ENCODE data around the gene PHLDA3.
"Not testable (repeated sequence)": the region's sequence is repeated elsewhere in the genome, so short reads cannot be mapped to it uniquely, and the experiment has no call there.

PHLDA3 gene

DNA sequence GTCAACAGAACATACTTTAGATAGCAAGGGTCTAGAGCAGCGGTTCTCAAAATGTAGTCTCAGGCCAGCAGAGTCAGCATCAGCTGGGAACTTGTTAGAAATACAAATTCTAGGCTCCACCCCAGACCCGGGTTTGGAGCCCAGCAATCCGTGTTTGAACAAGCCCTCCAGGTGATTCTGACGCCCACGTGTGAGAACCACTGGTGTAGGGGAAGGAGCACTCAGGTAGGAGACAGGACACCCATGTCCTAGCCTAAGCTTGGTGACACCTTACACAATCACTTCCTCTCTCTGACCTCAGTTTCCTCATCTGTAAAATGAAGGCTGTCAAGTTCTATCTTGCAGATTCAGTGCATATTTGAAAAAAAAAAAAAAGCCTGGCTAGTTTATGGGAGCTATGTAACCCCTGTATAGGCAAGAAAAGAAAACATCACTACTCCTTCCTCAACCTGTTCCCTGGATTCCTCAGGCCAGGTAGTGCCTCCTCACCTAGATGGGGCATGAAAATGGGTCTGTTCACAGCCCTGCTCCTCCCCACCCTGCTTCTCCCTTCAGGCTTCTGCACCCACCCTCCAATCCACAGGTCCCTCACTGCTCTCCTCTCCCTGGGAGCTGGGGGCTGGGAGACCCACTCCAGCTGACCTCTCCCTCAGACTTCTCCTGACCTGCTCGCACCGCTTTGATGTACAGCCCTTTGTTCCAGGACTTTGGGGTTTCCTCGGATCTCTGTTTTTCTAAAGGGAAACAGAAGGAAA is 7.1 kb upstream of the PHLDA3 start:
- Histone ChIP-seq H3K23ac (ENCODE audit: low read length in 2 of 2) (no peak overlapping the region), H3K27me3 (ENCODE audit: control insufficient read depth in 1 of 2, insufficient read depth in 1 of 2, low read length in 2 of 2) (no peaks in the 10 kb centered on the region), H4K91ac (ENCODE audit: low read length) (no peak overlapping the region), H3K9ac (ENCODE audit: low read length) (no peak overlapping the region), H3K14ac (ENCODE audit: low read length in 2 of 2) (no peak overlapping the region), H3K36me3 (ENCODE audit: control insufficient read depth in 1 of 2, insufficient read depth in 2 of 2, low read depth in 1 of 2, low read length in 2 of 2) (no peaks in the 10 kb centered on the region), H2BK15ac (ENCODE audit: low read depth, poor library complexity, severe bottlenecking) (no peak overlapping the region), H3K27ac (ENCODE audit: low read length, poor library complexity, severe bottlenecking) (no peak overlapping the region), H3K4ac (ENCODE audit: low read depth in 1 of 2, low read length in 2 of 2) (no peak overlapping the region), H2BK5ac (ENCODE audit: low read depth, low read length, poor library complexity, severe bottlenecking) (no peak overlapping the region), H3K79me1 (replicated peaks; ENCODE audit: low read length, poor library complexity, severe bottlenecking) (no peaks in the 10 kb centered on the region), H3K4me3 (ENCODE audit: insufficient read depth in 1 of 2, low read depth in 1 of 2, low read length in 2 of 2) (no peak overlapping the region), H4K8ac (ENCODE audit: low read length) (no peak overlapping the region), H3K9me3 (ENCODE audit: control insufficient read depth, low read length) (no peaks in the 10 kb centered on the region), H3K4me1 (ENCODE audit: control insufficient read depth, insufficient read depth, low read depth, low read length) (peaks cover 16% of the 10 kb centered on the region), H2BK120ac (ENCODE audit: low read depth, low read length) (no peak overlapping the region), H2AFZ (ENCODE audit: low read depth, low read length) (no peak overlapping the region), H2BK12ac (ENCODE audit: low read length in 2 of 2) (no peak overlapping the region), H3K18ac (ENCODE audit: low read depth in 1 of 2, low read length in 2 of 2) (no peak overlapping the region), H3K4me2 (ENCODE audit: low read length, poor library complexity, severe bottlenecking) (no peak overlapping the region), H2AK5ac (ENCODE audit: low read length, severe bottlenecking) (peak overlapping the region; percentile 70)
- 78% methylated on average over 8 of the region's 8 CpGs for WGBS
- no peak for DNase-seq

DNA sequence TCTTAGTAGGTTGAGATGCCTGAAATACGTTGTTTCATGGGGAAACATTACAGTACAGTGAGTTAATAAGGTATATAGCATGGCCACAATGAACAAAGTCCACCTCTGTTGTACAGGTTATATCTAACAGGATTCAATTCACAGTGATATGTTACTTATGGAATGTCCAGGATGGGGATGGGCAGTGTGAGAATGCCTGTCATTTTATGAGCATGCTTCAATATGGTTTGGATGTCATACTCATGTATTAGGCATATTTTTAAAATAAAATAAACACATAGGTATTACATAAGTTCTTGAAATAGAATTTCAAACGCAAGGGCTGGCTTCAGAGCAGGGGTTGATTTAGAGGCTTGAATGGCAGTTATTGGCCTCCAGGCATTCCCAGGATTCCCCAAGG is 6.1 kb upstream of the PHLDA3 start:
- H2BK12ac ChIP-seq (ENCODE audit: low read length in 2 of 2): no peak overlapping the region
- H2AFZ ChIP-seq (ENCODE audit: low read depth, low read length): no peak overlapping the region
- H2BK5ac ChIP-seq (ENCODE audit: low read depth, low read length, poor library complexity, severe bottlenecking): no peak overlapping the region
- H3K36me3 ChIP-seq (ENCODE audit: control insufficient read depth in 1 of 2, insufficient read depth in 2 of 2, low read depth in 1 of 2, low read length in 2 of 2): no peaks in the 10 kb centered on the region
- no peak overlapping the region for H3K9ac ChIP-seq (ENCODE audit: low read length)
- H3K4me1 ChIP-seq (ENCODE audit: control insufficient read depth, insufficient read depth, low read depth, low read length): peaks cover 10% of the 10 kb centered on the region
- H4K8ac ChIP-seq (ENCODE audit: low read length): no peak overlapping the region
- no peak overlapping the region for H3K4me2 ChIP-seq (ENCODE audit: low read length, poor library complexity, severe bottlenecking)
- no peak overlapping the region for H3K27ac ChIP-seq (ENCODE audit: low read length, poor library complexity, severe bottlenecking)
- no peaks in the 10 kb centered on the region for H3K79me1 ChIP-seq (replicated peaks; ENCODE audit: low read length, poor library complexity, severe bottlenecking)
- no peak overlapping the region for H3K4me3 ChIP-seq (ENCODE audit: insufficient read depth in 1 of 2, low read depth in 1 of 2, low read length in 2 of 2)
- no peaks in the 10 kb centered on the region for H3K9me3 ChIP-seq (ENCODE audit: control insufficient read depth, low read length)
- H4K91ac ChIP-seq (ENCODE audit: low read length): no peak overlapping the region
- no peak overlapping the region for H3K14ac ChIP-seq (ENCODE audit: low read length in 2 of 2)
- no peak overlapping the region for H3K4ac ChIP-seq (ENCODE audit: low read depth in 1 of 2, low read length in 2 of 2)
- no peak overlapping the region for H3K23ac ChIP-seq (ENCODE audit: low read length in 2 of 2)
- H2BK15ac ChIP-seq (ENCODE audit: low read depth, poor library complexity, severe bottlenecking): no peak overlapping the region
- WGBS: 78% methylated on average over 2 of the region's 2 CpGs
- H3K18ac ChIP-seq (ENCODE audit: low read depth in 1 of 2, low read length in 2 of 2): no peak overlapping the region
- no peak for DNase-seq
- H2AK5ac ChIP-seq (ENCODE audit: low read length, severe bottlenecking): no peak overlapping the region
- H3K27me3 ChIP-seq (ENCODE audit: control insufficient read depth in 1 of 2, insufficient read depth in 1 of 2, low read length in 2 of 2): no peaks in the 10 kb centered on the region
- H2BK120ac ChIP-seq (ENCODE audit: low read depth, low read length): no peak overlapping the region

DNA sequence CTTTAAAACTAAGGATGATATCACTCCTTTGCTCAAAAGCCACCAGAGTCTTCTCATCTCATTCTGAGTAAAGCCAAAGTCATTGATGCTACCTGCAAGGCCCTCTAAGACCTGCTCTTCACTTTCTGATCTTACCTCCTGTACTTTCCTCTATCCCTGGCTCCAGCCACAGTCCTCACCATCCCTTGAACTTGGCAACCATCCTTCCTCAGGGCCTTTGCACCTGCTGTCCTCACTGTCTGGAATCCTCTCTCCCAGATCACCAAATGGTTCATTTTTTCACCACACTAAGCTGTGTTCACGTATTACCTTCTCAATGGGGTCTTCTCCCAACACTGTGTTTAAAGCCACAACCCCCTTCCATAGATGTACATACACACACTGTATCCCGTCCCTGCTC is 4.3 kb upstream of the PHLDA3 start:
- Histone ChIP-seq H2AK5ac (ENCODE audit: low read length, severe bottlenecking) (no peak overlapping the region), H3K14ac (ENCODE audit: low read length in 2 of 2) (no peak overlapping the region), H3K4me3 (ENCODE audit: insufficient read depth in 1 of 2, low read depth in 1 of 2, low read length in 2 of 2) (no peak overlapping the region), H3K4ac (ENCODE audit: low read depth in 1 of 2, low read length in 2 of 2) (no peak overlapping the region), H2BK12ac (ENCODE audit: low read length in 2 of 2) (no peak overlapping the region), H2BK120ac (ENCODE audit: low read depth, low read length) (no peak overlapping the region), H4K91ac (ENCODE audit: low read length) (no peak overlapping the region), H3K9ac (ENCODE audit: low read length) (no peak overlapping the region), H3K36me3 (ENCODE audit: control insufficient read depth in 1 of 2, insufficient read depth in 2 of 2, low read depth in 1 of 2, low read length in 2 of 2) (no peaks in the 10 kb centered on the region), H3K27me3 (ENCODE audit: control insufficient read depth in 1 of 2, insufficient read depth in 1 of 2, low read length in 2 of 2) (no peaks in the 10 kb centered on the region), H2BK5ac (ENCODE audit: low read depth, low read length, poor library complexity, severe bottlenecking) (no peak overlapping the region), H3K27ac (ENCODE audit: low read length, poor library complexity, severe bottlenecking) (no peak overlapping the region), H3K4me1 (ENCODE audit: control insufficient read depth, insufficient read depth, low read depth, low read length) (peaks cover 16% of the 10 kb centered on the region), H3K4me2 (ENCODE audit: low read length, poor library complexity, severe bottlenecking) (no peak overlapping the region), H4K8ac (ENCODE audit: low read length) (no peak overlapping the region), H3K18ac (ENCODE audit: low read depth in 1 of 2, low read length in 2 of 2) (no peak overlapping the region), H3K23ac (ENCODE audit: low read length in 2 of 2) (no peak overlapping the region), H2BK15ac (ENCODE audit: low read depth, poor library complexity, severe bottlenecking) (no peak overlapping the region), H3K9me3 (ENCODE audit: control insufficient read depth, low read length) (no peaks in the 10 kb centered on the region), H3K79me1 (replicated peaks; ENCODE audit: low read length, poor library complexity, severe bottlenecking) (peaks cover 2% of the 10 kb centered on the region), H2AFZ (ENCODE audit: low read depth, low read length) (no peak overlapping the region)
- DNase-seq: no peak
- 90% methylated on average over 1 of the region's 2 CpGs for WGBS

DNA sequence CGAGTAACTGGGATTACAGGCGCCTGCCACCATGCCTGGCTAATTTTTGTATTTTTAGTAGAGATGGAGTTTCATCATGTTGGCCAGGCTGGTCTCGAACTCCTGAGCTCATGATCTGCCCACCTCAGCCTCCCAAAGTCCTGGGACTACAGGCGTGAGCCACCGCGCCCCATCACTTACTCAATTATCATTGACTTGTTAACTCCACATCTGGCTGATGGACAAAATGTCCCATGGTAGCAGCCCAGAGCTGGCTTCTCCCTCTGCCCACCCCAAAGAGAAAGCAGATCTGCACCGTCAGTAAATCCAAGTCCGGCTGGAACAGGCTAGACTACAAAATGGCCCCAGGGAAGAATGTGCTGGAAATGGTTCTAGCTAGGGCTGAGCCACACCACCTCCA is 3.3 kb upstream of the PHLDA3 start:
- peak overlapping the region; percentile 39 for H2AK5ac ChIP-seq (ENCODE audit: low read length, severe bottlenecking)
- H4K8ac ChIP-seq (ENCODE audit: low read length); H3K79me1 ChIP-seq (replicated peaks; ENCODE audit: low read length, poor library complexity, severe bottlenecking); H3K36me3 ChIP-seq (ENCODE audit: control insufficient read depth in 1 of 2, insufficient read depth in 2 of 2, low read depth in 1 of 2, low read length in 2 of 2); H2BK12ac ChIP-seq (ENCODE audit: low read length in 2 of 2); H3K27ac ChIP-seq (ENCODE audit: low read length, poor library complexity, severe bottlenecking); H3K18ac ChIP-seq (ENCODE audit: low read depth in 1 of 2, low read length in 2 of 2); DNase-seq; H2AFZ ChIP-seq (ENCODE audit: low read depth, low read length); H2BK120ac ChIP-seq (ENCODE audit: low read depth, low read length); H3K4me3 ChIP-seq (ENCODE audit: insufficient read depth in 1 of 2, low read depth in 1 of 2, low read length in 2 of 2); H3K9ac ChIP-seq (ENCODE audit: low read length); H3K4me2 ChIP-seq (ENCODE audit: low read length, poor library complexity, severe bottlenecking); H3K9me3 ChIP-seq (ENCODE audit: control insufficient read depth, low read length); H3K27me3 ChIP-seq (ENCODE audit: control insufficient read depth in 1 of 2, insufficient read depth in 1 of 2, low read length in 2 of 2); H2BK15ac ChIP-seq (ENCODE audit: low read depth, poor library complexity, severe bottlenecking); H3K23ac ChIP-seq (ENCODE audit: low read length in 2 of 2); H3K4ac ChIP-seq (ENCODE audit: low read depth in 1 of 2, low read length in 2 of 2); H2BK5ac ChIP-seq (ENCODE audit: low read depth, low read length, poor library complexity, severe bottlenecking); H4K91ac ChIP-seq (ENCODE audit: low read length); H3K14ac ChIP-seq (ENCODE audit: low read length in 2 of 2): not testable (repeated sequence)
- H3K4me1 ChIP-seq (ENCODE audit: control insufficient read depth, insufficient read depth, low read depth, low read length): peaks cover 16% of the 10 kb centered on the region
- 95% methylated on average over 6 of the region's 8 CpGs for WGBS
